KG1 (cell line): ENCODE measurements around the gene PIAS4.

Experiments used
- DNase-seq: peaks from one replicate; lab custom pipeline; 2025; lab: John Stamatoyannopoulos, UW

Gene PIAS4

DNA sequence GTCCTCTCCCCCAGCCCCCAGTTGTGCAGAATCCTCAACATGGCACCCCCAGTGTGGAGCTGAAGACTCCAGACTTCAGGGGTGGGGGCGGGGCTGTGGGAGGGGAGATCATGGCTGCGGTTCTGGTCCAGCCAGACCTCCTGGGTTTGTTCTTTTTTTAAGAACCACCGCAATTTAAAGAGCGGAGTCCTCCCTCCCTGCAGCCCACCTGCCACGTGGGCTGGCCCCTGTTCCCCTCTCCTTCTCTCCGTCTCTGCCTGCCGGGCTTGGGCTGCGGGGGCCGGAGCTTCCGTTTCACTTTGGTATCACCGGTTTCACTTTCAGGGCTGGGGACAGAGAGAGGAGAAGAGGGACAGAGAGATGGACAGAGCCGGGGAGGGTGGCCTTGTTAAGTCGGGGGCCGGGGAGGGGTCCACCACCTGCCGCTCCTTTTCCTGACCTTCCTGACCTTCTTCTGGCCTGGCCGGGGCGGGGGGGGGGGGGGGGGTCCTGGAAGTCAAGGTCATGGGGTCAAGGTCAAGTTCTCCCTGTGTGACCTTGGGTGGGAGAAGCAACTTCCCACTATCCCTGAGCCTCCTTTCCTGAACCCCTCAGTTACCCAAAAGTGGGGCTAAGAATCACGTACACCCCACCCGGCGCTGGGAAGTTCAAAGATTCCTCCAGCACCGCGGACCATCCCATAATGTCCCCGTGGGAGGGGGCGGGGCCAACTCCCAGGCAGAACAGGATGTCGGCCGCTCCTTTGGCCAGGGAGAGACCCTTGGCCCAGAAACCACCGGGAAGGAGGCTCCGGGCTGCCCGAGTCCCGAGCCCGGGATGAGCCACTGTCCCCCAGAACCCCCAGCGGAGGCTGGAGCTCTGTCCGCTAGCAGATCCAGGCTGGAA is 70.5 kb downstream of the PIAS4 start:
- no peak for DNase-seq

DNA sequence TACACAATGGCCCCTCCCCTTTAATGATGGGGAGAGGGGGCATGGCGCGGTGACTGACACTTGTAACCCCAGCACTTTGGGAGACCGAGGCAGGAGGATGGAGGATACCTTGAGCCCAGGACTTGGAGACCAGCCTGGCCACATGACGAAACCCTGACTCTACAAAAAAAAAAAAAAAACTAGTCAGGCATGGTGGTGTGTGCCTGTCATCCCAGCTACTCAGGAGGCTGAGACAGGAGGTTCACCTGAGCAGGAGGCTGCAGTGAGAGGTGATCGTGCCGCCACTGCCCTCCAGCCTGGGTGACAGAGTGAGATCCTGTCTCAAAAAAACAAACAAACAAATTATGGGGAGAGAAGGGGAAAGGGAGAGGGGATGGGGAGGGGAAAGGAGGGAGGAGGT is 72.9 kb downstream of the PIAS4 start:
- DNase-seq: no peak

DNA sequence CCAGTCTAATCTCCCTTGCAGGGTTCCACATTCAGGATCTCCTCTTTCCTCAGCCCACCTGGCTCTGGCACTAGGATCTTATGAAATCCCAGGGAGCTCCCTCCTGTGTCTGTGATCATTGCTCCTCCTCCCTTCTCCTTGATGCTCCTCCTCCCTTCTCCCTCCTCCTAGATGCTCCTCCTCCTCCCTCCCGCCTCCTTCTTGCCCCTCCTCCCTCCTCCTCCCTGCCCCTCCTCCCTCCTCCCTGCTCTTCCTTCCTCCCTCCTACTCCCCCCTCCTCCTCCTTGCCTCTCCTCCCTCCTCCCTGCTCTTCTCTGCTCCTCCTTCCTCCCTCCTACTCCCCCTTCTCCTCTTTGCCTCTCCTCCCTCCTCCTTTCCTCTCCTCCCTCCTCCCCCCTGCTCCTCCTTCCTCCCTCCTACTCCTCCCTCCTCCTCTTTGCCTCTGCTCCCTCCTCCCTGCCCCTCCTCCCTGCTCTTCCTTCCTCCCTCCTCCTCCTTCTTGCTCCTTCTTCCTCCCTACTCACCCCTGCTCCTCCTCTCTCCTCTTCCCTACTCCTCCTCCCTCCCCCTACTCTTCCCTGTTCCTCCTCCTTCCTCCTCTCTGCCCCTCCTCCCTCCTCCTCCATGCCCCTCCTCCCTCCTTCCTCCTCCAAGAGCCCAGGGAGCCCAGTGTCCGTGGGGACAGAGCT is 74.0 kb downstream of the PIAS4 start:
- DNase-seq: no peak

DNA sequence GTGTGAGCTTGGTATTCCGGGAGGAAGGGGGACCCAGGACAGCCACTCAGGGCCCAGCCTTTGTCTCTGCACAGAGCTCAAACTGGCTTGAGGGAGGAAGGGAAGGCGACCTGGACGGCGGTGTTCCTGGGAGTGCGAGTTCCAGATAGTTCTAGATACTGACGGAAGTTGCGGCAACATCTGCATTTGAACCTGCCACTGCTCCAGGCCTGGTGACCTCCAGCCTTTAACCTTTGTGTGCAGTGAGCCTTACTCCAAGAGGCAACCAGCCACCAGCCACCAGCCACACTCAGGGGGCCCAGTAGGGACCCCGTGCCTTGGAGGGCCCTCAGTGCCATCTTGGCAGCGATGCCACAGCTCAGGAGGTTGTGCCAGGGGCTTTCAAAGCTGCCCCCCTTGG is 74.6 kb downstream of the PIAS4 start:
- no peak for DNase-seq

DNA sequence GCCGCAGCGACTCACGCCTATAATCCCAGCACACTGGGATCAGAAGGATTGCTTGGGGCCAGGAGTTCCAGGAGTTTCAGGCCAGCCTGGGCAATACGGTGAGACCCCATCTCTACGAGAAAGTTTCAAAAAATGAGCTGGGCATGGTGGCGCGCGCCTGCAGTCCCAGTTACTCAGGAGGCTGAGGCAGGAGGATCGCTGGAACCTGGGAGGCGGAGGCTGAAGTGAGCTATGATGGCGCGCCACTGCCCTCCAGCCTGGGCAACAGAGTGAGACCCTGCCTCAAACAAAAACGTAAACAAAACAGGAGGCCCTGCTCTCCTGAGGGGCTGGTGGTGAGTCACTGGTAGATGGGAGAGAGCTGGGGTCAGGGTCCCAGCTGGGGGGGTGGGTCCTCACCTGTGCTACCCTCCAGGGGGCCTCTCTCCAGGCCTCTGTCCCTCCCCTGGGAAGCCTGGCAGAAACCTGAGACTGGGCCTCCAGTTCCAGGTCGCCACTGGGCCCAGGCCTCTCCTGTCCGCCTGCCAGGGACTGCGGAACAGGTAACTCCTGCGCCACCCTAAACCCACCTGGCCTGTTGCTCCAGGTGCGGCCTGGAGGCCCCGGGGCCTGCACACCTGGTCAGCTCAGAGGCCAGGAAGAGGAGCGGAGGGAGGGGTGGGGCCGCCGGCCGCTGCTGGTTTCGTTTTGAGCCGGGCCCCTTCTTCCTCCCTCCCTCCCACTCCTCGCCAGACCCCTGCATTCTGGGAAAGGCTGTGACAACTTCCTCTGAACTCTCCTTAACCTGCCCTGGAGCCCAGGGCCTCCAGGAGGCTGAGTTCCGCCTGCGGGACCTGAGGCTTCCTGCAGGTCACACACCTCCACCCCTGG is 76.4 kb downstream of the PIAS4 start:
- DNase-seq: peak; percentile 44

DNA sequence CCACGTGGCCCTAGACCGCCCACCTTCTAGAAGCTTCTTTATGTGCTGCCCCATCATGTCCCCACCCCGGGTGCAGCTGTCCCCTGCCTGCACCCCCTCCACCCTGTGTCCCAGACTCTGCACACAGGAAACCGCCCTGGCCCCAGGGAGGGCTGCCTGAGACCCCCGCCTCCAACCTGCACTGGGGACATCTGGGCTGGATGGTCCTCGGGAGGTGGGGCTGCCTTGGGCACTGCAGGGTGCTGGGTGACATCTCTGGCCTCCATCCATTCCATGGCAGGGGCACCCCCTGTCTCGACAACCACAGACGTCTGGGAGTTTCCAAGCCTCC is 77.0 kb downstream of the PIAS4 start:
- DNase-seq: no peak

DNA sequence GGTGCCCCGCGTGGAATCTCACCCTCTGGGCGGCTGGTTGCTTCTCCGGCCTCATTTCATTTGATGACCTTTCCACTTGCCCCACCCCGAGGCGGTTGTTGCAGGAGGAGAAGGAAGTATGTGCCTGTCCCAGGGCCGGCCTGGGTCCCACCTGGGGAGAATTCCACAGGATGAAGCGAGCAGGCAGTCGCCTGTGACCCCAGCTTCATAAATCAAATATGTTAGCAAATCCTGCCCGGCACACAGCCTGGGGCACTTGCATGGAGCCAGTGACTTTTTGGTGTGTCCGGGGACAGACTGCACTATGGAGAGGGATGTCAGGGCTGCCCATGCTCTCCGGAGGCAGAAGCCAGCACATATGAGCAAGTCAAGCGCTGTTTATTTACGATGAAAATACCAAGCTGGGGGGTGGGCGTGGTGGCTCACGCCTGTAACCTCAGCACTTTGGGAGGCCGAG is 78.9 kb downstream of the PIAS4 start:
- DNase-seq: no peak

DNA sequence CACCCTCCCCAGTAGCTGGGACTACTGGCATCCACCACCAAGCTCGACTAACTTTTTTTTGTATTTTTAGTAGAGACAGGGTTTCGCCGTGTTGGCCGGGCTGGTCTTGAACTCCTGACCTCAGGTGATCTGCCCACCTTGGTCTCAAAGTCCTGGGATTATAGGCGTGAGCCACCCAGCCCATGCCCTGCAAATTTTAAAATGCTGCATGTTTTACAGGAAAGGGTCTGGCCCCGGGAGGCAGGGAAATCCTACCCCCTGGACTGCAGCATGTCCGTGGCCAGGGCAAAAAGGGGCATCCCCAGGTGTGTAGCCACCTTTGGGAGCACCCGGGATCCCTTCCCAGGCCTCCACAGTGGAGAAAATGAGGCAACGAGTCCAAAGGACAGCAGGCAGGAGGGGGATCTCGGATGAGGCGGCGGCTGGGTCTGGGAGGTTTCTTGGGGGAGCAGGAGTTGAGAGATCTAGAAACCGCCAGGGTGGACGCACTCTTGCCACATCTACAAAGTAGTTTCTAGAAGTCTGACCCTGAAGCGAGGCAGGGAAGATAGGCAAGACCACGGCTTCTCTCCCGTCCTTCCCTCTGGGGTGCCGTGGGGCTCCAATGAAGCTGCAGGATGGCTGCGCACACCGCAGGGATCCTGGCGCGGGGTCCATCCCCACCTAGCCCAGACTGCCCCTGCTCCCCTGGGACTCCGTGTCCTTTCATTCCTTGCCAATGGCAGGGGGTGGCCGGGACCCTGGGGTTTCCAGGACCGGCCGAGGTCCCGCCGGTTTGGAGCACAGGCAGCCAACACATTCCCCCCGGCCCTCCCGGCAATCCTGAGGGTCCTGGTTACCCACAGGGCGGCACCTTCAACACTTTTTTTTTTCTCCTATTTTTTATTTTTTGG is 80.5 kb downstream of the PIAS4 start:
- DNase-seq: no peak

DNA sequence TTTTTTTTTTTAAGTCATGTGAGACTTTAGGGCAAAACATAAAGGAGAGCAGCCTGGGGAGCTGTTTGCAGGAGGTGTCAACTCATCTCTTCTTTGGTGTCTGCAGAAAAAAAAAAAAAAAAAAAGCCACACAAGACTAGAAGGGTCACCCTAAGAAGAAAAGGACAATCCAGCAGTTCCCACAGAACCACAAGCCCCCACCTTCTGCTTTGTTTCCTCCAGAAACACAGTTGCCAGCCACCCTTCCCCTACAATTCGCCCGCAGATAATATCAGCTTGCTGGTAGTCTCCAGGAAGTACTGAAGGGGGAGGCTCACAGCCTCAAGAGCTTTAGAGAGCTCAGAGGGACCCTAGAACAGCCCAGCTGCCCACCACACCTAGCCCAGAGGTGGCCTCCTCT is 81.4 kb downstream of the PIAS4 start:
- peak; percentile 84 for DNase-seq
